IPS-18a (cell line): ENCODE measurements around the gene IGSF11.

Source experiments
- H3K27ac ChIP-seq: one replicate; pipeline ENCODE4 v1.5.1; 2013; ENCODE audit warnings: low read length
- H3K27me3 ChIP-seq: one replicate; pipeline ENCODE4 v1.6.1; 2013; ENCODE audit warnings: mild to moderate bottlenecking, low read length; ENCODE audit not compliant: control insufficient read depth, insufficient read depth
- H3K36me3 ChIP-seq: one replicate; pipeline ENCODE4 v1.6.1; 2013; ENCODE audit warnings: low read depth, low read length; ENCODE audit not compliant: control insufficient read depth
- H3K4me1 ChIP-seq: one replicate; pipeline ENCODE4 v1.6.1; 2013; ENCODE audit warnings: low read depth, low read length; ENCODE audit not compliant: control insufficient read depth
- H3K4me3 ChIP-seq: one replicate; pipeline ENCODE4 v1.5.1; 2013; ENCODE audit warnings: low read length
- H3K9ac ChIP-seq: one replicate; pipeline ENCODE4 v1.6.1; 2013; ENCODE audit warnings: mild to moderate bottlenecking, low read length, moderate library complexity
- H3K9me3 ChIP-seq: one replicate; pipeline ENCODE4 v1.6.1; 2013; ENCODE audit warnings: low read depth, low read length; ENCODE audit not compliant: control insufficient read depth

Gene IGSF11

DNA sequence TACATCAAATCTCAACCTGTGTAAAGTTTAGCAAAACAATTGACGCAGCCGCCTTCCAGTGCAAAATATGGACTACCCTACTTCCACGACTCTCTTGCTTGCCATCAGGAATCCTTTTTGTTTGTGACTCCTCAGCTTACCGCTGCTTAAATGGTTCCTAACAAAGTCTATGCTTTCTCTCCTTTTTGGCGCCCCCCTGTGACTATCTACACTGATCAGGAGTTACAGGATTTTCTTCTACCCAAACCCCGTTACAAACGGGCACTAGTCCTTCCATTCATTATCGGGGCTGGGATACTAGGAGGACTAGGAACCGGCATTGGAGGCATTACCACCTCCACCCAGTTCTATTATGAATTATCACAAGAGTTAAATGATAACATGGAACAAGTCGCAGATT lies 184.0 kb downstream of the IGSF11 start:
- Histone ChIP-seq H3K27me3 (no peaks in the 10 kb centered on the region), H3K4me1 (no peaks in the 10 kb centered on the region), H3K9ac (no peak overlapping the region), H3K4me3 (no peak overlapping the region), H3K9me3 (no peaks in the 10 kb centered on the region), H3K36me3 (no peaks in the 10 kb centered on the region), H3K27ac (no peak overlapping the region)
